HCT116 (cell line): ENCODE measurements around the gene MMP28. TPM values are rescaled to one million over a fixed set of nuclear protein-coding genes. Genes with fewer than 3 reads are reported as not detected.

Experiments used
- ATAC-seq: fragments of 200-7000 bp; cut with Tn5 transposase; 2 replicates; pipeline ENCODE4 v1.9.1; 2020; ENCODE audit warnings: mild to moderate bottlenecking, moderate library complexity
- BruUV-seq: library from RNA; stranded (reverse); fragments of 400-500 nt; replicated peaks from 2 replicates; lab custom pipeline; 2021; lab: Mats Ljungman, UMichigan
- CTCF ChIA-PET: fragments of 300-600 bp; sonication (Branson Sonifier 250); formaldehyde crosslinking; loops from one replicate; lab custom pipeline; 2021; ENCODE audit warnings: antibody characterized with exemption; lab: Charles Lee
- POLR2A ChIA-PET: fragments of 300-600, 350-600 bp; sonication (Branson Sonifier 250); formaldehyde crosslinking; loops from one replicate; lab custom pipeline; 2021; ENCODE audit warnings: antibody characterized with exemption; lab: Charles Lee
- RAD21 ChIA-PET, 2 experiments: fragments of 300-600 bp; sonication (Branson Sonifier 250); formaldehyde crosslinking; loops; one replicate each; lab custom pipeline; 2023; ENCODE audit warnings: low total read pairs in 2 of 2; ENCODE audit not compliant: uncharacterized antibody in 2 of 2, unreplicated experiment in 2 of 2, low non-redundant PET in 1 of 2; lab: Charles Lee
- DNase-seq: peaks from one replicate; pipeline ENCODE4 v3.0.0-alpha.2; 2010; ENCODE audit warnings: low read depth, low spot score
- H2AFZ ChIP-seq: fragments of 200-600 bp; shearing (Covaris generic), sonication (generic); 2 replicates; pipeline ENCODE4 v1.6.1; 2017; ENCODE audit warnings: low read depth, mixed run types, mixed read lengths, antibody characterized with exemption, low read length; ENCODE audit not compliant: poor library complexity, severe bottlenecking
- H3K27ac ChIP-seq: 2 replicates; pipeline ENCODE4 v1.5.1; 2012; ENCODE audit warnings: low read depth, low read length
- H3K27me3 ChIP-seq: fragments of 200-600 bp; sonication (generic); 2 replicates; pipeline ENCODE4 v1.6.1; 2016; ENCODE audit warnings: mixed run types, low read length, mixed read lengths; ENCODE audit not compliant: insufficient read depth
- H3K36me3 ChIP-seq, 2 experiments: fragments of 200-500 bp in 1 of 2; fragments of 200-600 bp in 1 of 2; sonication (Bioruptor generic) in 1 of 2; sonication (generic) in 1 of 2; 2 replicates each; pipeline versions ENCODE4 v1.5.1 to v1.6.1; 2014 to 2016; ENCODE audit warnings: low read length in 2 of 2, inconsistent platforms in 1 of 2, mixed read lengths in 1 of 2, mixed run types in 1 of 2; ENCODE audit not compliant: insufficient read depth in 2 of 2, control insufficient read depth in 1 of 2
- H3K4me1 ChIP-seq, 2 experiments: fragments of 200-600 bp in 1 of 2; sonication (generic) in 1 of 2; 2 replicates each; pipeline versions ENCODE4 v1.5.1 to v1.6.1; 2012 to 2017; ENCODE audit warnings: low read length in 2 of 2, inconsistent platforms in 1 of 2, mild to moderate bottlenecking in 1 of 2, mixed read lengths in 1 of 2, mixed run types in 1 of 2, moderate library complexity in 1 of 2; ENCODE audit not compliant: insufficient read depth in 2 of 2, control insufficient read depth in 1 of 2
- H3K4me2 ChIP-seq: fragments of 200-600 bp; sonication (generic); 2 replicates; pipeline ENCODE4 v1.6.1; 2017; ENCODE audit warnings: mixed run types, low read length, mixed read lengths
- H3K4me3 ChIP-seq, 2 experiments: fragments of 200-600 bp in 1 of 2; sonication (generic) in 1 of 2; replicated peaks in 1 of 2; 2 replicates each; pipeline ENCODE4 v1.5.1; 2011 to 2016; ENCODE audit warnings: low read length in 2 of 2, control low read depth in 1 of 2, low read depth in 1 of 2, mild to moderate bottlenecking in 1 of 2, mixed read lengths in 1 of 2, mixed run types in 1 of 2
- H3K79me2 ChIP-seq: fragments of 200-600 bp; sonication (generic); 2 replicates; pipeline ENCODE4 v1.6.1; 2017; ENCODE audit warnings: mild to moderate bottlenecking, mixed run types, low read length, moderate library complexity, mixed read lengths; ENCODE audit not compliant: insufficient read depth
- H3K9ac ChIP-seq: fragments of 200-600 bp; sonication (generic); 2 replicates; pipeline ENCODE4 v1.6.1; 2016; ENCODE audit warnings: low read length, mixed read lengths
- H3K9me2 ChIP-seq: fragments of 200-600 bp; sonication (generic), shearing (Covaris generic); 2 replicates; pipeline ENCODE4 v1.6.1; 2017; ENCODE audit warnings: mixed run types, mild to moderate bottlenecking, moderate library complexity; ENCODE audit not compliant: insufficient read depth
- H3K9me3 ChIP-seq, 2 experiments: fragments of 200-500 bp in 1 of 2; fragments of 200-600 bp in 1 of 2; sonication (Bioruptor generic) in 1 of 2; sonication (generic) in 1 of 2; 2 replicates each; pipeline ENCODE4 v1.6.1; 2014 to 2017; ENCODE audit warnings: low read length in 2 of 2, mixed read lengths in 2 of 2, inconsistent platforms in 1 of 2, low read depth in 1 of 2, mild to moderate bottlenecking in 1 of 2, mixed run types in 1 of 2, moderate library complexity in 1 of 2; ENCODE audit not compliant: control insufficient read depth in 1 of 2, insufficient read depth in 1 of 2
- H4K20me1 ChIP-seq: fragments of 200-600 bp; sonication (generic), shearing (Covaris generic); 2 replicates; pipeline ENCODE4 v1.6.1; 2017; ENCODE audit warnings: mixed run types, mild to moderate bottlenecking, moderate library complexity; ENCODE audit not compliant: insufficient read depth
- EGR1 ChIP-seq: IDR thresholded peaks from 2 replicates; pipeline ENCODE4 v1.6.1; 2012; ENCODE audit warnings: low read depth
- EZH2 ChIP-seq: fragments of 200-600 bp; sonication (generic); IDR thresholded peaks from 2 replicates; pipeline ENCODE4 v1.6.1; 2017; ENCODE audit warnings: antibody characterized with exemption, mixed run types
- JUND ChIP-seq: IDR thresholded peaks from 2 replicates; pipeline ENCODE4 v1.6.1; 2012
- POLR2A ChIP-seq: IDR thresholded peaks from 2 replicates; pipeline ENCODE4 v1.7.0; 2011; ENCODE audit warnings: borderline replicate concordance; ENCODE audit not compliant: insufficient read depth, insufficient read length; ENCODE audit errors: extremely low read depth
- RAD21 ChIP-seq: IDR thresholded peaks from 2 replicates; pipeline ENCODE4 v1.6.1; 2012; ENCODE audit warnings: low read depth, mild to moderate bottlenecking
- REST ChIP-seq: IDR thresholded peaks from 2 replicates; pipeline ENCODE4 v1.6.1; 2012; ENCODE audit warnings: low read depth
- SIN3A ChIP-seq: IDR thresholded peaks from 2 replicates; pipeline ENCODE4 v1.6.1; 2012; ENCODE audit warnings: low read depth
- YY1 ChIP-seq: IDR thresholded peaks from 2 replicates; pipeline ENCODE4 v1.6.1; 2011; ENCODE audit warnings: low read length, low read depth, moderate library complexity, mild to moderate bottlenecking; ENCODE audit not compliant: insufficient replicate concordance; ENCODE audit errors: extremely low read depth
- ZFX ChIP-seq: fragments of 450-650 bp; IDR thresholded peaks from 2 replicates; pipeline ENCODE4 v1.6.1; 2017
- intact Hi-C: fragments of 100-400 bp; cut with micrococcal nuclease; formaldehyde crosslinking; loops from 2 replicates; pipeline ENCODE4 v1.10.0; 2022
- total RNA-seq: library from RNA; stranded (reverse); gene quantifications from one replicate; pipeline ENCODE4 v1.2.1, GENCODE V29; 2021; ENCODE audit not compliant: unreplicated experiment
- TF ChIP-seq, protein P1 (sequence below): IDR thresholded peaks from 2 replicates; pipeline ENCODE4 v1.6.1; 2012
- TF ChIP-seq, protein P2 (sequence below), 3 experiments: fragments of 200-600 bp in 1 of 3; sonication (generic) in 1 of 3; IDR thresholded peaks in 2 of 3; conservative IDR thresholded peaks in 1 of 3; 2 replicates each; pipeline ENCODE4 v1.5.1; 2012 to 2017; ENCODE audit warnings: low read depth in 2 of 3, low read length in 2 of 3, antibody characterized with exemption in 1 of 3, borderline replicate concordance in 1 of 3, control low read depth in 1 of 3, mild to moderate bottlenecking in 1 of 3, mixed read lengths in 1 of 3, mixed run types in 1 of 3, moderate library complexity in 1 of 3; ENCODE audit not compliant: insufficient read depth in 1 of 3

The MMP28 gene
- total RNA-seq, 1 experiment from 2014 or later = 2.6 TPM

GRCh38 chr17:35733366-35733765, 62.1 kb downstream of the MMP28 start:
- CTCF ChIA-PET = interaction anchor here (1.2 kb wide), 1 partner anchor 14 kb away, joined by 3 read pairs; no protein-coding TSS in a partner anchor
- Histone ChIP-seq H3K4me1 (no peaks in the 10 kb centered on the region), H3K9me3 (no peaks in the 10 kb centered on the region), H3K36me3 (no peaks in the 10 kb centered on the region), H3K9me2 (no peaks in the 10 kb centered on the region), H4K20me1 (no peaks in the 10 kb centered on the region), H3K4me2 (no peak overlapping the region), H3K9ac (no peak overlapping the region), H3K27ac (no peak overlapping the region), H2AFZ (no peak overlapping the region), H3K79me2 (no peaks in the 10 kb centered on the region), H3K27me3 (no peaks in the 10 kb centered on the region), H3K4me3 (no peak overlapping the region)
- no TSS peak for BruUV-seq
- ATAC-seq (no peak), DNase-seq (no peak)
- intact Hi-C loops = no loop called here
- POLR2A ChIA-PET = no interaction called here
- RAD21 ChIA-PET = no interaction called here
- TF ChIP-seq EZH2 (no peak), JUND (no peak), EGR1 (no peak), RAD21 (no peak), POLR2A (no peak), REST (no peak), ZFX (no peak), SIN3A (no peak), YY1 (no peak)
- TF ChIP-seq, protein P1, sequence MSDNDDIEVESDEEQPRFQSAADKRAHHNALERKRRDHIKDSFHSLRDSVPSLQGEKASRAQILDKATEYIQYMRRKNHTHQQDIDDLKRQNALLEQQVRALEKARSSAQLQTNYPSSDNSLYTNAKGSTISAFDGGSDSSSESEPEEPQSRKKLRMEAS = no peak
- TF ChIP-seq, protein P2, sequence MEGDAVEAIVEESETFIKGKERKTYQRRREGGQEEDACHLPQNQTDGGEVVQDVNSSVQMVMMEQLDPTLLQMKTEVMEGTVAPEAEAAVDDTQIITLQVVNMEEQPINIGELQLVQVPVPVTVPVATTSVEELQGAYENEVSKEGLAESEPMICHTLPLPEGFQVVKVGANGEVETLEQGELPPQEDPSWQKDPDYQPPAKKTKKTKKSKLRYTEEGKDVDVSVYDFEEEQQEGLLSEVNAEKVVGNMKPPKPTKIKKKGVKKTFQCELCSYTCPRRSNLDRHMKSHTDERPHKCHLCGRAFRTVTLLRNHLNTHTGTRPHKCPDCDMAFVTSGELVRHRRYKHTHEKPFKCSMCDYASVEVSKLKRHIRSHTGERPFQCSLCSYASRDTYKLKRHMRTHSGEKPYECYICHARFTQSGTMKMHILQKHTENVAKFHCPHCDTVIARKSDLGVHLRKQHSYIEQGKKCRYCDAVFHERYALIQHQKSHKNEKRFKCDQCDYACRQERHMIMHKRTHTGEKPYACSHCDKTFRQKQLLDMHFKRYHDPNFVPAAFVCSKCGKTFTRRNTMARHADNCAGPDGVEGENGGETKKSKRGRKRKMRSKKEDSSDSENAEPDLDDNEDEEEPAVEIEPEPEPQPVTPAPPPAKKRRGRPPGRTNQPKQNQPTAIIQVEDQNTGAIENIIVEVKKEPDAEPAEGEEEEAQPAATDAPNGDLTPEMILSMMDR (IDR thresholded peaks at IDR 0.05 in 2 of 3, conservative IDR thresholded peaks at IDR 0.05 in 1 of 3; ENCODE audit: borderline replicate concordance in 1 of 3, insufficient read depth in 1 of 3, low read depth in 2 of 3, low read length in 2 of 3) = no peak
